Measurements from ENCODE around the gene FZD7.

The FZD7 gene

GRCh38 chr2:202074324-202074723 lies 40.7 kb downstream of the FZD7 start:
- H2AFZ ChIP-seq (ENCODE audit: low read length) = no peak overlapping the region
- H3K27me3 ChIP-seq (ENCODE audit: insufficient read depth, low read length, poor library complexity, severe bottlenecking) = no peaks in the 10 kb centered on the region
- no peaks in the 10 kb centered on the region for H3K36me3 ChIP-seq (ENCODE audit: insufficient read depth, low read length)
- H3K9me2 ChIP-seq (replicated peaks; ENCODE audit: low read depth, low read length) = no peaks in the 10 kb centered on the region
- H3K79me2 ChIP-seq (ENCODE audit: insufficient read depth, low read length) = no peaks in the 10 kb centered on the region
- no peaks in the 10 kb centered on the region for H3K4me1 ChIP-seq (ENCODE audit: insufficient read depth, low read length, poor library complexity, severe bottlenecking)
- no peaks in the 10 kb centered on the region for H3K9me3 ChIP-seq (ENCODE audit: insufficient read depth, low read depth, low read length)
- TF ChIP-seq CTCF (conservative IDR thresholded peaks at IDR 0.05; ENCODE audit: low read length) = no peak
- TF ChIP-seq EZH2phosphoT487 (IDR thresholded peaks at IDR 0.05; ENCODE audit: borderline replicate concordance) = no peak
- no peaks in the 10 kb centered on the region for H3F3A ChIP-seq (ENCODE audit: low read depth)
- no peaks in the 10 kb centered on the region for H4K20me1 ChIP-seq (ENCODE audit: insufficient read depth, low read length, poor library complexity, severe bottlenecking)
- H3K4me3 ChIP-seq (ENCODE audit: low read length, poor library complexity, severe bottlenecking) = no peak overlapping the region
- no peak overlapping the region for H3K4me2 ChIP-seq (ENCODE audit: low read depth, low read length, poor library complexity, severe bottlenecking)
- H3K9ac ChIP-seq (ENCODE audit: low read depth, low read length, poor library complexity, severe bottlenecking) = no peak overlapping the region

- H3K27me3 ChIP-seq (ENCODE audit: insufficient read depth, low read length, poor library complexity, severe bottlenecking) = no peaks in the 10 kb centered on the region
- H3K9ac ChIP-seq (ENCODE audit: low read depth, low read length, poor library complexity, severe bottlenecking) = no peak overlapping the region
- H3K4me2 ChIP-seq (ENCODE audit: low read depth, low read length, poor library complexity, severe bottlenecking) = no peak overlapping the region
- TF ChIP-seq CTCF (conservative IDR thresholded peaks at IDR 0.05; ENCODE audit: low read length) (no peak), EZH2phosphoT487 (IDR thresholded peaks at IDR 0.05; ENCODE audit: borderline replicate concordance) (no peak)
- no peaks in the 10 kb centered on the region for H3K79me2 ChIP-seq (ENCODE audit: insufficient read depth, low read length)
- H2AFZ ChIP-seq (ENCODE audit: low read length) = no peak overlapping the region
- H3F3A ChIP-seq (ENCODE audit: low read depth) = no peaks in the 10 kb centered on the region
- no peaks in the 10 kb centered on the region for H4K20me1 ChIP-seq (ENCODE audit: insufficient read depth, low read length, poor library complexity, severe bottlenecking)
- no peaks in the 10 kb centered on the region for H3K4me1 ChIP-seq (ENCODE audit: insufficient read depth, low read length, poor library complexity, severe bottlenecking)
- no peak overlapping the region for H3K4me3 ChIP-seq (ENCODE audit: low read length, poor library complexity, severe bottlenecking)
- 0 out of 2 replicates have a peak, but pooled peaks cover 4% of the 10 kb centered on the region for H3K9me3 ChIP-seq (ENCODE audit: insufficient read depth, low read depth, low read length)
- H3K36me3 ChIP-seq (ENCODE audit: insufficient read depth, low read length) = no peaks in the 10 kb centered on the region
- no peaks in the 10 kb centered on the region for H3K9me2 ChIP-seq (replicated peaks; ENCODE audit: low read depth, low read length)
Measured at GRCh38 chr2:202079310-202079709, 45.7 kb downstream of the FZD7 start.

- Histone ChIP-seq H3K4me3 (ENCODE audit: low read length, poor library complexity, severe bottlenecking) (no peak overlapping the region), H3K9ac (ENCODE audit: low read depth, low read length, poor library complexity, severe bottlenecking) (no peak overlapping the region), H3K9me2 (replicated peaks; ENCODE audit: low read depth, low read length) (no peaks in the 10 kb centered on the region), H3K4me1 (ENCODE audit: insufficient read depth, low read length, poor library complexity, severe bottlenecking) (no peaks in the 10 kb centered on the region), H3F3A (ENCODE audit: low read depth) (no peaks in the 10 kb centered on the region), H3K4me2 (ENCODE audit: low read depth, low read length, poor library complexity, severe bottlenecking) (no peak overlapping the region), H2AFZ (ENCODE audit: low read length) (no peak overlapping the region), H3K36me3 (ENCODE audit: insufficient read depth, low read length) (no peaks in the 10 kb centered on the region), H4K20me1 (ENCODE audit: insufficient read depth, low read length, poor library complexity, severe bottlenecking) (no peaks in the 10 kb centered on the region), H3K79me2 (ENCODE audit: insufficient read depth, low read length) (no peaks in the 10 kb centered on the region), H3K9me3 (ENCODE audit: insufficient read depth, low read depth, low read length) (0 out of 2 replicates have a peak, but pooled peaks cover 4% of the 10 kb centered on the region), H3K27me3 (ENCODE audit: insufficient read depth, low read length, poor library complexity, severe bottlenecking) (no peaks in the 10 kb centered on the region)
- TF ChIP-seq CTCF (conservative IDR thresholded peaks at IDR 0.05; ENCODE audit: low read length) (no peak), EZH2phosphoT487 (IDR thresholded peaks at IDR 0.05; ENCODE audit: borderline replicate concordance) (no peak)
Measured at GRCh38 chr2:202084265-202084664, 50.6 kb downstream of the FZD7 start.
